ENCODE data around the gene HLA-DOA. TPM values are rescaled to one million over a fixed set of nuclear protein-coding genes. Genes with fewer than 3 reads are reported as not detected.

HLA-DOA gene
- total and polyA plus RNA-seq, 2 of the 8 experiments (the other 6 are each of a cell fraction or from before 2014, with no cell fraction given) = 23.7 to 89.0 TPM

DNA sequence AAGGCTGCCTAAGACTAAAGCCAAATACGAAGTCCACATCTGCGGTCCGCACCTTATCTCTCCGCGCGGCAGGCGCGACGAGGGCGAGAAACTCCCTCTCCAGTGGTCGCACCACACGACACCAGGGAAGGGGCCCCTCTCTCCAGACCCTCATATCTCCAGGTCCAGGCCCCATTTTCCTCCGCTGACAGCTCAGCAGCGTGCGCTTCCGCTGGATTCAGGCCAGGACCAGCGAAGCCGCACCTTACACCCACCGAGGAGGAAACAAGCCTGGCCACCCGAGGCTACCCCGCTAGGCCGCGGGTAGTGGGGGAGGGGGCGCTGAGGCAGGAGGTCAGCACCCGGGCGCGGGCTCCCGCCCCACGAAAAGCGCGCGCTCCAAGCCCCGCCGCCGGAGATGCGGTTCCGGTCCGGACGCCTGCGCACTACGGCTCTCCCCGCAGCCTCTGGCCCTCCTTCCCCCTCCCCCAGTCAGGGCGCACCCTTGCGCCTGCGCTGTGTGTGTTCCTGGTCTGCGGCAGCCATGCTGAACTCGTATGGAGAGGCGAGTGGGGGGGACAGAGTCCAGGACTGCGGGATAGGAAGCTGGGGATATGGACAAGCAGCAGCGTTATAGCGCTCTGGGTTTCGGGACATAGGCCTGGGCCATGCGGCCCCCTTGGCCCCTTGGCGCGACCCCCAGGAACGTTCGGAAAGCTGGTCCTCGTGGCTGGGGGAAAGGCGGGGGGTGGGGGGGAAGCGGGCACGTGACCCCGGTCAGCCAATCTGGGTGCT is 41.1 kb downstream of the HLA-DOA start, which contains the start of gene BRD2 (continued):
- TF ChIP-seq POLR2AphosphoS5 (IDR thresholded peaks at IDR 0.05; ENCODE audit: low read depth, low read length) = peak; percentile 85

All from H1 (cell line).